Endodermal cell (in vitro differentiated cells): ENCODE measurements around the gene KCTD11. TPM values are rescaled to one million over a fixed set of nuclear protein-coding genes. Genes with fewer than 3 reads are reported as not detected.
A peak's percentile ranks its signal among the peaks of the same experiment; 100 is the strongest.

ENCODE experiments used
- DNase-seq: peaks from one replicate; pipeline ENCODE4 v3.0.0-alpha.2; 2017
- H3K27ac ChIP-seq: 2 replicates; pipeline ENCODE4 v1.5.1; 2013; ENCODE audit warnings: mild to moderate bottlenecking, low read depth, low read length, moderate library complexity
- H3K27me3 ChIP-seq: 2 replicates; pipeline ENCODE4 v1.6.1; 2013; ENCODE audit warnings: mild to moderate bottlenecking, low read length, moderate library complexity; ENCODE audit not compliant: insufficient read depth, control insufficient read depth, poor library complexity, severe bottlenecking
- H3K36me3 ChIP-seq: 2 replicates; pipeline ENCODE4 v1.7.0; 2013; ENCODE audit warnings: mild to moderate bottlenecking, low read length, moderate library complexity; ENCODE audit not compliant: control insufficient read depth, insufficient read depth
- H3K4me1 ChIP-seq: one replicate; pipeline ENCODE4 v1.7.0; 2013; ENCODE audit warnings: low read length; ENCODE audit not compliant: control insufficient read depth, insufficient read depth
- H3K4me3 ChIP-seq: 2 replicates; pipeline ENCODE4 v1.5.1; 2013; ENCODE audit warnings: mild to moderate bottlenecking, low read length, moderate library complexity
- H3K9ac ChIP-seq: 2 replicates; pipeline ENCODE4 v1.6.1; 2013; ENCODE audit warnings: mild to moderate bottlenecking, low read length, moderate library complexity; ENCODE audit not compliant: poor library complexity, severe bottlenecking; ENCODE audit errors: extremely low read depth
- H3K9me3 ChIP-seq: 2 replicates; pipeline ENCODE4 v1.6.1; 2013; ENCODE audit warnings: mild to moderate bottlenecking, low read length, moderate library complexity; ENCODE audit not compliant: control insufficient read depth
- H3K27ac Mint-ChIP-seq: 2 replicates; pipeline ENCODE4 v1.8.0; 2020; ENCODE audit warnings: mixed read lengths
- H3K27me3 Mint-ChIP-seq: 2 replicates; pipeline ENCODE4 v1.8.0; 2021; ENCODE audit warnings: mild to moderate bottlenecking, mixed read lengths; ENCODE audit not compliant: insufficient read depth
- H3K36me3 Mint-ChIP-seq: 2 replicates; pipeline ENCODE4 v1.8.0; 2020; ENCODE audit warnings: low read depth, mixed read lengths
- H3K4me1 Mint-ChIP-seq: 2 replicates; pipeline ENCODE4 v1.8.0; 2020; ENCODE audit warnings: mixed read lengths
- H3K4me3 Mint-ChIP-seq: 2 replicates; pipeline ENCODE4 v1.8.0; 2020; ENCODE audit warnings: mild to moderate bottlenecking, moderate library complexity, mixed read lengths
- H3K9me3 Mint-ChIP-seq: 2 replicates; pipeline ENCODE4 v1.8.0; 2020; ENCODE audit warnings: mild to moderate bottlenecking, mixed read lengths
- CTCF ChIP-seq: fragments of 200-600 bp; sonication (generic); conservative IDR thresholded peaks from 2 replicates; pipeline ENCODE4 v1.5.0; 2021; ENCODE audit warnings: antibody characterized with exemption, mild to moderate bottlenecking
- WGBS, 2 experiments: methylation state at CpG; one replicate each; pipeline versions ENCODE4 v1.1.5 to v1.1.7; 2013; ENCODE audit warnings: missing lambda C conversion rate in 2 of 2, mixed read lengths in 1 of 2; ENCODE audit not compliant: insufficient coverage in 1 of 2, insufficient read length in 1 of 2; 5-methylcytosine and 5-hydroxymethylcytosine counted together
- total RNA-seq, 2 donors: library from RNA; stranded (reverse); fragmentation: NEBNext Ultra II Directional in 1 of 2; extraction: Animal tissue kit (Norgen Biotek cat#: 25700) in 1 of 2; gene quantifications; 2 replicates in 1 of 2; 3 replicates in 1 of 2; pipeline ENCODE4 v1.2.1, GENCODE V29; 2021

Gene KCTD11
- total RNA-seq, 2 donors from 2014 or later: 7.1 to 8.4 TPM

GRCh38 chr17:7327501-7327900 is 24.5 kb upstream of the KCTD11 start:
- no peak for TF ChIP-seq CTCF
- Histone ChIP-seq H3K9me3 (no peaks in the 10 kb centered on the region), H3K9ac (no peak overlapping the region), H3K4me3 (peak overlapping the region; percentile 82), H3K27ac (no peak overlapping the region), H3K27me3 (no peaks in the 10 kb centered on the region), H3K36me3 (peaks cover 29% of the 10 kb centered on the region), H3K4me1 (no peaks in the 10 kb centered on the region)
- peaks cover 21% of the 10 kb centered on the region for H3K36me3 Mint-ChIP-seq
- H3K4me3 Mint-ChIP-seq: no peak overlapping the region
- DNase-seq: no peak
- WGBS, 2 experiments: 93 to 97% methylated on average over 10 to 17 of the region's 17 CpGs
- no peaks in the 10 kb centered on the region for H3K9me3 Mint-ChIP-seq
- peaks cover 10% of the 10 kb centered on the region for H3K4me1 Mint-ChIP-seq
- H3K27me3 Mint-ChIP-seq: no peaks in the 10 kb centered on the region
- no peak overlapping the region for H3K27ac Mint-ChIP-seq

GRCh38 chr17:7328009-7328408 is 24.0 kb upstream of the KCTD11 start:
- no peak overlapping the region for H3K27ac ChIP-seq
- Mint-ChIP-seq H3K4me1 (peaks cover 10% of the 10 kb centered on the region), H3K27me3 (no peaks in the 10 kb centered on the region), H3K27ac (no peak overlapping the region), H3K4me3 (peak overlapping the region; percentile 81), H3K36me3 (peaks cover 16% of the 10 kb centered on the region), H3K9me3 (no peaks in the 10 kb centered on the region)
- 92 to 100% methylated on average over 1 of the region's 1 CpG for WGBS, 2 experiments
- no peaks in the 10 kb centered on the region for H3K27me3 ChIP-seq
- H3K9ac ChIP-seq: no peak overlapping the region
- H3K4me1 ChIP-seq: no peaks in the 10 kb centered on the region
- DNase-seq: no peak
- H3K36me3 ChIP-seq: peaks cover 24% of the 10 kb centered on the region
- no peak for TF ChIP-seq CTCF
- H3K4me3 ChIP-seq: peak overlapping the region; percentile 82
- H3K9me3 ChIP-seq: no peaks in the 10 kb centered on the region

GRCh38 chr17:7328840-7329373 is 23.1 kb upstream of the KCTD11 start, which contains the start of gene NEURL4:
Gene NEURL4 (minus strand): TSS chr17:7329335. CDS start chr17:7329312, 23 bp downstream.
- H3K27ac Mint-ChIP-seq: peak within 1 kb of the TSS; percentile 96

More at GRCh38 chr17:7328840-7329373, 23.1 kb upstream of the KCTD11 start, which contains the start of gene NEURL4:
- Histone ChIP-seq H3K36me3 (peaks cover 16% of the 10 kb centered on the region), H3K27ac (peak within 1 kb of the TSS; percentile 98), H3K4me1 (no peaks in the 10 kb centered on the region), H3K9ac (peak within 1 kb of the TSS; percentile 71), H3K27me3 (no peaks in the 10 kb centered on the region), H3K9me3 (no peaks in the 10 kb centered on the region), H3K4me3 (peak within 1 kb of the TSS; percentile 82)
- TF ChIP-seq CTCF: no peak
- DNase-seq: no peak
- Mint-ChIP-seq H3K4me1 (peaks cover 10% of the 10 kb centered on the region), H3K9me3 (no peaks in the 10 kb centered on the region), H3K4me3 (peak within 1 kb of the TSS; percentile 81), H3K27me3 (no peaks in the 10 kb centered on the region), H3K36me3 (peaks cover 12% of the 10 kb centered on the region)
- WGBS, 2 experiments: 0 to 3% methylated on average over 4 to 50 of the region's 50 CpGs
